ENCODE measurements around the gene GGNBP2. TPM values are rescaled to one million over a fixed set of nuclear protein-coding genes. Genes with fewer than 3 reads are reported as not detected.

The GGNBP2 gene
- 10 to 100 TPM; 67.1 to 76.3 TPM for total RNA-seq
- 10 to 100 TPM; 64.0 to 70.6 TPM for polyA plus RNA-seq (ENCODE audit: insufficient read length in 2 of 2)
- long read RNA-seq, donor 1, transcript GGNBP2-214 (4 exons, 695 nt), result minor isoform, 6 of 27 reads
- long read RNA-seq, donor 1, transcript GGNBP2-218 (2 exons, 680 nt), result major isoform, 8 of 27 reads
- long read RNA-seq, donor 1, partial matches to known transcripts, result 7 of 27 reads
- long read RNA-seq, donor 1, other reads (novel, unspliced or antisense), result 0 of 27 reads
- long read RNA-seq, donor 2, transcript GGNBP2-214 (4 exons, 695 nt), result major isoform, 5 of 7 reads
- long read RNA-seq, donor 2, partial matches to known transcripts, result 0 of 7 reads
- long read RNA-seq, donor 2, other reads (novel, unspliced or antisense), result 0 of 7 reads
- long read RNA-seq, donor 3, partial matches to known transcripts, result 9 of 18 reads
- long read RNA-seq, donor 3, other reads (novel, unspliced or antisense), result 0 of 18 reads
- long read RNA-seq, donor 4, transcript GGNBP2-218 (2 exons, 680 nt), result minor isoform, 7 of 33 reads
- long read RNA-seq, donor 4, transcript GGNBP2-214 (4 exons, 695 nt), result major isoform, 8 of 33 reads
- long read RNA-seq, donor 4, partial matches to known transcripts, result 12 of 33 reads
- long read RNA-seq, donor 4, other reads (novel, unspliced or antisense), result 0 of 33 reads

GRCh38 chr17:36544307-36545076 is at the start of gene GGNBP2:
TSS of gene GGNBP2 (plus strand) at chr17:36544919. CDS start at chr17:36545725, 806 bp downstream.
- H3K27me3 ChIP-seq (ENCODE audit: control insufficient read depth, insufficient read depth, low read length), result no peaks in the 10 kb centered on the region
- peak; percentile 71 to 98 (median 87) for DNase-seq (ENCODE audit: low read depth in 4 of 6, low spot score in 6 of 6)
- H3K27ac ChIP-seq (ENCODE audit: low read depth, low read length), result peak within 1 kb of the TSS; percentile 98
- H3K9me3 ChIP-seq (ENCODE audit: control insufficient read depth, insufficient read depth, low read length), result no peaks in the 10 kb centered on the region
- peak within 1 kb of the TSS; percentile 97 for H3K4me3 ChIP-seq (ENCODE audit: low read depth, low read length)
- H3K36me3 ChIP-seq (ENCODE audit: control insufficient read depth, insufficient read depth, low read length), result no peaks in the 10 kb centered on the region
- WGBS (ENCODE audit: insufficient coverage), result under 1% methylated on average over 62 of the region's 71 CpGs
- H3K4me1 ChIP-seq (ENCODE audit: control insufficient read depth, insufficient read depth, low read length), result peaks cover 24% of the 10 kb centered on the region

- no peaks in the 10 kb centered on the region for H3K27me3 ChIP-seq (ENCODE audit: control insufficient read depth, insufficient read depth, low read length)
- 74% methylated on average over 2 of the region's 3 CpGs for WGBS (ENCODE audit: insufficient coverage)
- peaks cover 51% of the 10 kb centered on the region for H3K36me3 ChIP-seq (ENCODE audit: control insufficient read depth, insufficient read depth, low read length)
- no peak overlapping the region for H3K27ac ChIP-seq (ENCODE audit: low read depth, low read length)
- no peaks in the 10 kb centered on the region for H3K9me3 ChIP-seq (ENCODE audit: control insufficient read depth, insufficient read depth, low read length)
- no peak overlapping the region for H3K4me3 ChIP-seq (ENCODE audit: low read depth, low read length)
- no peaks in the 10 kb centered on the region for H3K4me1 ChIP-seq (ENCODE audit: control insufficient read depth, insufficient read depth, low read length)
- DNase-seq (ENCODE audit: low read depth in 4 of 6, low spot score in 6 of 6), result no peak
Observed at GRCh38 chr17:36495076-36495578, 49.6 kb upstream of the GGNBP2 start.

GRCh38 chr17:36496018-36496789 is 48.5 kb upstream of the GGNBP2 start:
- no peak overlapping the region for H3K27ac ChIP-seq (ENCODE audit: low read depth, low read length)
- H3K4me3 ChIP-seq (ENCODE audit: low read depth, low read length), result no peak overlapping the region
- peaks cover 58% of the 10 kb centered on the region for H3K36me3 ChIP-seq (ENCODE audit: control insufficient read depth, insufficient read depth, low read length)
- H3K27me3 ChIP-seq (ENCODE audit: control insufficient read depth, insufficient read depth, low read length), result no peaks in the 10 kb centered on the region
- DNase-seq (ENCODE audit: low read depth in 4 of 6, low spot score in 6 of 6), result no peak
- WGBS (ENCODE audit: insufficient coverage), result 51% methylated on average over 7 of the region's 9 CpGs
- no peaks in the 10 kb centered on the region for H3K9me3 ChIP-seq (ENCODE audit: control insufficient read depth, insufficient read depth, low read length)
- H3K4me1 ChIP-seq (ENCODE audit: control insufficient read depth, insufficient read depth, low read length), result no peaks in the 10 kb centered on the region

GRCh38 chr17:36498155-36498554 is 46.6 kb upstream of the GGNBP2 start:
- WGBS (ENCODE audit: insufficient coverage), result 85% methylated on average over 7 of the region's 9 CpGs
- no peaks in the 10 kb centered on the region for H3K4me1 ChIP-seq (ENCODE audit: control insufficient read depth, insufficient read depth, low read length)
- DNase-seq (ENCODE audit: low read depth in 4 of 6, low spot score in 6 of 6), result no peak
- no peaks in the 10 kb centered on the region for H3K9me3 ChIP-seq (ENCODE audit: control insufficient read depth, insufficient read depth, low read length)
- H3K27ac ChIP-seq (ENCODE audit: low read depth, low read length), result no peak overlapping the region
- no peak overlapping the region for H3K4me3 ChIP-seq (ENCODE audit: low read depth, low read length)
- H3K36me3 ChIP-seq (ENCODE audit: control insufficient read depth, insufficient read depth, low read length), result peaks cover 60% of the 10 kb centered on the region
- no peaks in the 10 kb centered on the region for H3K27me3 ChIP-seq (ENCODE audit: control insufficient read depth, insufficient read depth, low read length)

GRCh38 chr17:36498560-36499300 is 46.0 kb upstream of the GGNBP2 start:
- Histone ChIP-seq H3K36me3 (ENCODE audit: control insufficient read depth, insufficient read depth, low read length) (peaks cover 60% of the 10 kb centered on the region), H3K4me1 (ENCODE audit: control insufficient read depth, insufficient read depth, low read length) (no peaks in the 10 kb centered on the region), H3K27ac (ENCODE audit: low read depth, low read length) (no peak overlapping the region), H3K9me3 (ENCODE audit: control insufficient read depth, insufficient read depth, low read length) (no peaks in the 10 kb centered on the region), H3K4me3 (ENCODE audit: low read depth, low read length) (no peak overlapping the region), H3K27me3 (ENCODE audit: control insufficient read depth, insufficient read depth, low read length) (no peaks in the 10 kb centered on the region)
- WGBS (ENCODE audit: insufficient coverage), result 75% methylated on average over 5 of the region's 7 CpGs
- DNase-seq (ENCODE audit: low read depth in 4 of 6, low spot score in 6 of 6), result no peak

- peaks cover 73% of the 10 kb centered on the region for H3K36me3 ChIP-seq (ENCODE audit: control insufficient read depth, insufficient read depth, low read length)
- H3K27ac ChIP-seq (ENCODE audit: low read depth, low read length), result no peak overlapping the region
Observed at GRCh38 chr17:36500745-36501225, 43.9 kb upstream of the GGNBP2 start.

GRCh38 chr17:36501351-36501750 is 43.4 kb upstream of the GGNBP2 start:
- Histone ChIP-seq H3K27ac (ENCODE audit: low read depth, low read length) (no peak overlapping the region), H3K9me3 (ENCODE audit: control insufficient read depth, insufficient read depth, low read length) (no peaks in the 10 kb centered on the region), H3K27me3 (ENCODE audit: control insufficient read depth, insufficient read depth, low read length) (no peaks in the 10 kb centered on the region), H3K4me1 (ENCODE audit: control insufficient read depth, insufficient read depth, low read length) (no peaks in the 10 kb centered on the region), H3K36me3 (ENCODE audit: control insufficient read depth, insufficient read depth, low read length) (peaks cover 74% of the 10 kb centered on the region), H3K4me3 (ENCODE audit: low read depth, low read length) (no peak overlapping the region)
- WGBS (ENCODE audit: insufficient coverage), result 97% methylated on average over 2 of the region's 3 CpGs
- DNase-seq (ENCODE audit: low read depth in 4 of 6, low spot score in 6 of 6), result no peak

More at GRCh38 chr17:36500745-36501225, 43.9 kb upstream of the GGNBP2 start:
- no peaks in the 10 kb centered on the region for H3K9me3 ChIP-seq (ENCODE audit: control insufficient read depth, insufficient read depth, low read length)
- no peak overlapping the region for H3K4me3 ChIP-seq (ENCODE audit: low read depth, low read length)
- WGBS (ENCODE audit: insufficient coverage), result 95% methylated on average over 13 of the region's 15 CpGs
- no peaks in the 10 kb centered on the region for H3K4me1 ChIP-seq (ENCODE audit: control insufficient read depth, insufficient read depth, low read length)
- H3K27me3 ChIP-seq (ENCODE audit: control insufficient read depth, insufficient read depth, low read length), result no peaks in the 10 kb centered on the region
- no peak for DNase-seq (ENCODE audit: low read depth in 4 of 6, low spot score in 6 of 6)

GRCh38 chr17:36501963-36502362 is 42.8 kb upstream of the GGNBP2 start:
- DNase-seq (ENCODE audit: low read depth in 4 of 6, low spot score in 6 of 6), result no peak
- no peak overlapping the region for H3K27ac ChIP-seq (ENCODE audit: low read depth, low read length)
- 93% methylated on average over 6 of the region's 6 CpGs for WGBS (ENCODE audit: insufficient coverage)
- H3K27me3 ChIP-seq (ENCODE audit: control insufficient read depth, insufficient read depth, low read length), result no peaks in the 10 kb centered on the region
- no peaks in the 10 kb centered on the region for H3K9me3 ChIP-seq (ENCODE audit: control insufficient read depth, insufficient read depth, low read length)
- no peak overlapping the region for H3K4me3 ChIP-seq (ENCODE audit: low read depth, low read length)
- no peaks in the 10 kb centered on the region for H3K4me1 ChIP-seq (ENCODE audit: control insufficient read depth, insufficient read depth, low read length)
- peaks cover 74% of the 10 kb centered on the region for H3K36me3 ChIP-seq (ENCODE audit: control insufficient read depth, insufficient read depth, low read length)
